ENCODE results near the gene SERP1. TPM values are rescaled to one million over a fixed set of nuclear protein-coding genes. Genes with fewer than 3 reads are reported as not detected.

Gene SERP1
- total RNA-seq, 1 donor from 2014 or later: 119 TPM

DNA sequence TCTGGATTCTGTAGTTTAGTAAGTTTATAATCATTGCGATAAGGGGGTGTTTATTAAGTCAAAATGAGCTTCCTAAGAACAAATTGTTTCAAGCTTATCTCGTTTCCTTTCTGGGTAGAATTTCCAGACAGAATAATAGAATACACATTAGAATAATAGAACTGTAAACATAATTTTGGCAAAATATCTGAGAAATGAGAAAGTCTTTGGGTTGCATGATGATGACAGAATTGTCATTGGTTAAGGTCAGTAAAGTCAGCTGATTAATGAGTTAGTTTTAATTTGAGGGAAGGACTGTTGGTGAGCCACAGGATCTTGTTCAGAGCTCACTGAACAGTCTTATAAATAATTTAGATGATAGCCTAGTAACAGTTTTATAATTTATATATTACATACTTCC, 10.5 kb upstream of the SERP1 start:
- no peak overlapping the region for H2AFZ ChIP-seq (ENCODE audit: low read depth, low read length)
- no peaks in the 10 kb centered on the region for H3K9me3 Mint-ChIP-seq (ENCODE audit: unreplicated experiment)
- H3K27ac ChIP-seq (ENCODE audit: low read depth, low read length): no peak overlapping the region
- H3K4me1 Mint-ChIP-seq (ENCODE audit: low read depth, unreplicated experiment): no peaks in the 10 kb centered on the region
- H3K27me3 ChIP-seq (ENCODE audit: insufficient read depth, low read length): no peaks in the 10 kb centered on the region
- H4K20me1 ChIP-seq (ENCODE audit: insufficient read depth, low read length): peaks cover 13% of the 10 kb centered on the region
- H3K4me3 Mint-ChIP-seq (ENCODE audit: unreplicated experiment): no peak overlapping the region
- no peaks in the 10 kb centered on the region for H3K4me1 ChIP-seq (ENCODE audit: insufficient read depth, low read length)
- H3K36me3 ChIP-seq (ENCODE audit: insufficient read depth, low read length): peaks cover 32% of the 10 kb centered on the region
- H3K36me3 Mint-ChIP-seq (ENCODE audit: low read depth, unreplicated experiment): peaks cover 9% of the 10 kb centered on the region
- H3K4me2 ChIP-seq (ENCODE audit: low read length): no peak overlapping the region
- FAIRE-seq (no peak), DNase-seq (ENCODE audit: low read depth) (no peak)
- H3K79me2 ChIP-seq (ENCODE audit: insufficient read depth, low read length): peaks cover 78% of the 10 kb centered on the region
- TF ChIP-seq EZH2 (IDR thresholded peaks at IDR 0.05; ENCODE audit: insufficient read depth, low read length): no peak
- TF ChIP-seq, protein P1, sequence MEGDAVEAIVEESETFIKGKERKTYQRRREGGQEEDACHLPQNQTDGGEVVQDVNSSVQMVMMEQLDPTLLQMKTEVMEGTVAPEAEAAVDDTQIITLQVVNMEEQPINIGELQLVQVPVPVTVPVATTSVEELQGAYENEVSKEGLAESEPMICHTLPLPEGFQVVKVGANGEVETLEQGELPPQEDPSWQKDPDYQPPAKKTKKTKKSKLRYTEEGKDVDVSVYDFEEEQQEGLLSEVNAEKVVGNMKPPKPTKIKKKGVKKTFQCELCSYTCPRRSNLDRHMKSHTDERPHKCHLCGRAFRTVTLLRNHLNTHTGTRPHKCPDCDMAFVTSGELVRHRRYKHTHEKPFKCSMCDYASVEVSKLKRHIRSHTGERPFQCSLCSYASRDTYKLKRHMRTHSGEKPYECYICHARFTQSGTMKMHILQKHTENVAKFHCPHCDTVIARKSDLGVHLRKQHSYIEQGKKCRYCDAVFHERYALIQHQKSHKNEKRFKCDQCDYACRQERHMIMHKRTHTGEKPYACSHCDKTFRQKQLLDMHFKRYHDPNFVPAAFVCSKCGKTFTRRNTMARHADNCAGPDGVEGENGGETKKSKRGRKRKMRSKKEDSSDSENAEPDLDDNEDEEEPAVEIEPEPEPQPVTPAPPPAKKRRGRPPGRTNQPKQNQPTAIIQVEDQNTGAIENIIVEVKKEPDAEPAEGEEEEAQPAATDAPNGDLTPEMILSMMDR (IDR thresholded peaks at IDR 0.05; ENCODE audit: insufficient read depth, low read depth, low read length): no peak
- H3K9ac ChIP-seq (ENCODE audit: low read length): no peak overlapping the region
- H3K27ac Mint-ChIP-seq (ENCODE audit: unreplicated experiment): no peak overlapping the region
- H3K9me3 ChIP-seq (ENCODE audit: insufficient read depth, low read depth, low read length): no peaks in the 10 kb centered on the region
- H3K27me3 Mint-ChIP-seq (ENCODE audit: low read depth, unreplicated experiment): no peaks in the 10 kb centered on the region
- no peak overlapping the region for H3K4me3 ChIP-seq (ENCODE audit: insufficient read depth, low read depth, low read length)

DNA sequence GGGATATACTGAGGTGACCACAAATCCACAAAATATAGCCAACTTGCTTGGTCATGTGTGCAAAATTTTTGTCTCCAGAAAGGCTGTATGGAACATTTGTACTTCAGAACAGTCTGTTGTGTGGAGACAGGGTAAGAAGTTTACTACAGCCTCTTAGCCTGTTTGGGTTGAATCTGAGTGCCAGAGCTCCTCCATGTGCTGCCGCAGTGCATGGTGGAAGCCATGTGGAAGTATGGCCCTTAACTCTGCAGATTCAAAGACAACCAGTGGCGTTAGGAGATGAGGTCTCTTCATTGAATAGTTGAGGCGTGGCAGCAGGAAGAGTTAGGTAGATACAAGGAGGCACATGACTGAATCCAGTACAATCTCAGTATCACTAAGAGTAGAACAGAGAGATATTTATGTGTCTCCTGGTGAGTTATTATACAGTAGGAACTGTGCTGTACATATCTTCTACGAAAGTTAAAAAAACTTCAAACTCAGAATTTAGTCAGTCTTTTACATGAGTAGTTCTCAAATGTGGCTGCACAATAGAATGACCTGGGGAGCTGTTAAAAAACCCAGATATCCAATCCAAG, 9.7 kb upstream of the SERP1 start:
- Histone ChIP-seq H3K4me3 (ENCODE audit: insufficient read depth, low read depth, low read length) (no peak overlapping the region), H3K36me3 (ENCODE audit: insufficient read depth, low read length) (peaks cover 32% of the 10 kb centered on the region), H3K9me3 (ENCODE audit: insufficient read depth, low read depth, low read length) (no peaks in the 10 kb centered on the region), H3K79me2 (ENCODE audit: insufficient read depth, low read length) (peaks cover 86% of the 10 kb centered on the region), H4K20me1 (ENCODE audit: insufficient read depth, low read length) (peaks cover 16% of the 10 kb centered on the region), H3K4me1 (ENCODE audit: insufficient read depth, low read length) (no peaks in the 10 kb centered on the region), H3K27me3 (ENCODE audit: insufficient read depth, low read length) (no peaks in the 10 kb centered on the region), H3K27ac (ENCODE audit: low read depth, low read length) (no peak overlapping the region), H3K4me2 (ENCODE audit: low read length) (no peak overlapping the region), H2AFZ (ENCODE audit: low read depth, low read length) (no peak overlapping the region), H3K9ac (ENCODE audit: low read length) (no peak overlapping the region)
- DNase-seq (ENCODE audit: low read depth): no peak
- H3K9me3 Mint-ChIP-seq (ENCODE audit: unreplicated experiment): no peaks in the 10 kb centered on the region
- H3K27ac Mint-ChIP-seq (ENCODE audit: unreplicated experiment): no peak overlapping the region
- peaks cover 9% of the 10 kb centered on the region for H3K36me3 Mint-ChIP-seq (ENCODE audit: low read depth, unreplicated experiment)
- H3K4me1 Mint-ChIP-seq (ENCODE audit: low read depth, unreplicated experiment): no peaks in the 10 kb centered on the region
- no peak overlapping the region for H3K4me3 Mint-ChIP-seq (ENCODE audit: unreplicated experiment)
- no peaks in the 10 kb centered on the region for H3K27me3 Mint-ChIP-seq (ENCODE audit: low read depth, unreplicated experiment)
- TF ChIP-seq, protein P1 (IDR thresholded peaks at IDR 0.05; ENCODE audit: insufficient read depth, low read depth, low read length): no peak
- no peak for TF ChIP-seq EZH2 (IDR thresholded peaks at IDR 0.05; ENCODE audit: insufficient read depth, low read length)
- no peak for FAIRE-seq

DNA sequence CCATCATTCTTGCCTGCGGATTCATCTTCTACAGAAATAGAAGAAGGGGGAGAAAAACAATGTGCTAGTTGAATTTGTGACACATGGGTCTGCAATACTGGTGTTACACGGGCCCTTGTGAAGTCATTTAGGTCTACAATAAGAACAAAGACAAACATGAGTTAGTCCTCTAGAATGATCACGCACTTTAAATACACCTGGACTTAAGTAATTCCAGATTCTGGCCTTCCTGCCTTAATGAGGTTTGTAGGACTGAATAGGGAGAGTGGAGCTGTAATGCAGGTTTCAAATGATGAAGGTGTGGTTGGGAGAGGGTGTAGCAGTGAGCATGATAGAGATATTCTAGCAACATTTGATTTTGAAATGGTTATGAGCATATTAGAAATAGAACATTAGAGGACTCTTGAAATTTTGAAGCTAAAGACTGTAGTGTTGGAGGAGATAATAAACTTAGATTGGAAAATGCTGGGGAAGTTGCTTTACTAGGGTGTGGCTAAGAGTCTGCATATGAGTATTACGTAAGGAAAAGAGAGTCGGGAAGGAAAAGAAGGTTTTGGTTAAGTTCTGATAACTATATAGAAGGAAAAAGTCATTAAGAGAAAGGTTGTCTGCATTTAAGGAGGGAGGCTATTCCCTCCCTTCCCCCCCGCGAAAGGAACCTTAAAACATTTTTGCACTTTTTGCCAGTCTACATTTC, 897 bp upstream of the SERP1 start:
- Histone ChIP-seq H2AFZ (ENCODE audit: low read depth, low read length) (peak overlapping the region; percentile 73), H3K79me2 (ENCODE audit: insufficient read depth, low read length) (peaks cover 98% of the 10 kb centered on the region), H3K4me3 (ENCODE audit: insufficient read depth, low read depth, low read length) (peak overlapping the region; percentile 93), H3K27ac (ENCODE audit: low read depth, low read length) (peak overlapping the region; percentile 97), H4K20me1 (ENCODE audit: insufficient read depth, low read length) (peaks cover 42% of the 10 kb centered on the region), H3K9me3 (ENCODE audit: insufficient read depth, low read depth, low read length) (no peaks in the 10 kb centered on the region), H3K4me2 (ENCODE audit: low read length) (peak overlapping the region; percentile 94), H3K4me1 (ENCODE audit: insufficient read depth, low read length) (peaks cover 6% of the 10 kb centered on the region), H3K27me3 (ENCODE audit: insufficient read depth, low read length) (no peaks in the 10 kb centered on the region), H3K9ac (ENCODE audit: low read length) (peak overlapping the region; percentile 95), H3K36me3 (ENCODE audit: insufficient read depth, low read length) (peaks cover 20% of the 10 kb centered on the region)
- Mint-ChIP-seq H3K9me3 (ENCODE audit: unreplicated experiment) (no peaks in the 10 kb centered on the region), H3K27me3 (ENCODE audit: low read depth, unreplicated experiment) (no peaks in the 10 kb centered on the region), H3K4me3 (ENCODE audit: unreplicated experiment) (peak overlapping the region; percentile 98), H3K27ac (ENCODE audit: unreplicated experiment) (peak overlapping the region; percentile 97), H3K4me1 (ENCODE audit: low read depth, unreplicated experiment) (peaks cover 17% of the 10 kb centered on the region), H3K36me3 (ENCODE audit: low read depth, unreplicated experiment) (peaks cover 3% of the 10 kb centered on the region)
- TF ChIP-seq, protein P1 (IDR thresholded peaks at IDR 0.05; ENCODE audit: insufficient read depth, low read depth, low read length): no peak
- TF ChIP-seq EZH2 (IDR thresholded peaks at IDR 0.05; ENCODE audit: insufficient read depth, low read length): no peak
- FAIRE-seq (peak; percentile 43), DNase-seq (ENCODE audit: low read depth) (peak; percentile 77)
